WTC11 (cell line): Measurements from ENCODE around the gene PLXDC2.

Source experiments
- CTCF ChIP-seq: fragments of 200-600 bp; IDR thresholded peaks from 2 replicates; pipeline ENCODE4 v1.8.0; 2022; ENCODE audit warnings: antibody characterized with exemption
- GTF2I ChIP-seq: fragments of 250-450 bp; sonication (Bioruptor Pico); conservative IDR thresholded peaks from 2 replicates; pipeline ENCODE4 v1.4.0; 2021; ENCODE audit warnings: mild to moderate bottlenecking
- JUN ChIP-seq: sonication (generic); formaldehyde crosslinking; IDR thresholded peaks from 2 replicates; pipeline ENCODE4 v1.8.0; 2023; ENCODE audit warnings: mild to moderate bottlenecking, missing genetic modification reagents
- TCF7 ChIP-seq: sonication (generic); formaldehyde crosslinking; IDR thresholded peaks from 2 replicates; pipeline ENCODE4 v1.8.0; 2022; ENCODE audit warnings: mild to moderate bottlenecking, low read depth, missing genetic modification reagents, moderate library complexity

- TF ChIP-seq CTCF (no peak), TCF7 (CRISPR knock-in tag) (no peak), GTF2I (CRISPR knock-in tag) (no peak), JUN (CRISPR knock-in tag) (no peak)
Observed at GRCh38 chr10:19983880-19984565, 167.8 kb downstream of the PLXDC2 start.
